NB4 (cell line): ENCODE measurements around the gene KIF9.

ENCODE experiments used
- DNase-seq: peaks from one replicate; pipeline ENCODE4 v3.0.0; 2010; ENCODE audit warnings: low read depth
- H3K4me3 ChIP-seq: one replicate; pipeline ENCODE4 v1.5.1; 2011; ENCODE audit warnings: mild to moderate bottlenecking, low read depth, low read length, moderate library complexity
- MAX ChIP-seq: IDR thresholded peaks from 2 replicates; pipeline ENCODE4 v1.6.1; 2011; ENCODE audit warnings: low read depth, low read length
- MYC ChIP-seq: IDR thresholded peaks from 2 replicates; pipeline ENCODE4 v1.6.1; 2011; ENCODE audit warnings: low read depth, low read length
- POLR2A ChIP-seq: IDR thresholded peaks from 2 replicates; pipeline ENCODE4 v1.6.1; 2011; ENCODE audit warnings: mild to moderate bottlenecking; ENCODE audit not compliant: insufficient read length; ENCODE audit errors: extremely low read depth
- TF ChIP-seq, protein P1 (sequence below): IDR thresholded peaks from one replicate; pipeline ENCODE4 v1.5.1; 2012; ENCODE audit warnings: low read depth, low read length

KIF9 gene

DNA sequence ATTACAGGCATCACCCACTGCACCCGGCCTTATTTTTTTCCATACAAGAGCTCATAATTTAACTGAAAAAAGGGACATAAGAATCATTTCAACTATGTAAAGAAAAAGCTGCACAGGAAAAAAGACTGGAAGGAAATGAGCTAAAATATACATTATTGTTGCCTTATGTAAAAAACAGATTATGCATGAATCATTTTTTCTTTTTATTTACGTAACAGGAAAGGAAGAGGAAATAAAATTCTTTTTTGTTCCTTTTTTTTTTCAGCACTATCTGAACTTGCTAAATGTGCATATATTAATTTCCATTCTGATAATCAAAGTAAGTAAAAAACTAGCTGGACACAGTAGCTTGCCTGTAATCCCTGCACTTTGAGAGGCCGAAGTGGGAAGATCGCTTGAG, 12.1 kb downstream of the KIF9 start:
- TF ChIP-seq POLR2A = no peak
- TF ChIP-seq MAX = no peak
- TF ChIP-seq MYC = no peak
- TF ChIP-seq, protein P1, sequence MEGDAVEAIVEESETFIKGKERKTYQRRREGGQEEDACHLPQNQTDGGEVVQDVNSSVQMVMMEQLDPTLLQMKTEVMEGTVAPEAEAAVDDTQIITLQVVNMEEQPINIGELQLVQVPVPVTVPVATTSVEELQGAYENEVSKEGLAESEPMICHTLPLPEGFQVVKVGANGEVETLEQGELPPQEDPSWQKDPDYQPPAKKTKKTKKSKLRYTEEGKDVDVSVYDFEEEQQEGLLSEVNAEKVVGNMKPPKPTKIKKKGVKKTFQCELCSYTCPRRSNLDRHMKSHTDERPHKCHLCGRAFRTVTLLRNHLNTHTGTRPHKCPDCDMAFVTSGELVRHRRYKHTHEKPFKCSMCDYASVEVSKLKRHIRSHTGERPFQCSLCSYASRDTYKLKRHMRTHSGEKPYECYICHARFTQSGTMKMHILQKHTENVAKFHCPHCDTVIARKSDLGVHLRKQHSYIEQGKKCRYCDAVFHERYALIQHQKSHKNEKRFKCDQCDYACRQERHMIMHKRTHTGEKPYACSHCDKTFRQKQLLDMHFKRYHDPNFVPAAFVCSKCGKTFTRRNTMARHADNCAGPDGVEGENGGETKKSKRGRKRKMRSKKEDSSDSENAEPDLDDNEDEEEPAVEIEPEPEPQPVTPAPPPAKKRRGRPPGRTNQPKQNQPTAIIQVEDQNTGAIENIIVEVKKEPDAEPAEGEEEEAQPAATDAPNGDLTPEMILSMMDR = no peak
- H3K4me3 ChIP-seq = no peak overlapping the region
- no peak for DNase-seq

DNA sequence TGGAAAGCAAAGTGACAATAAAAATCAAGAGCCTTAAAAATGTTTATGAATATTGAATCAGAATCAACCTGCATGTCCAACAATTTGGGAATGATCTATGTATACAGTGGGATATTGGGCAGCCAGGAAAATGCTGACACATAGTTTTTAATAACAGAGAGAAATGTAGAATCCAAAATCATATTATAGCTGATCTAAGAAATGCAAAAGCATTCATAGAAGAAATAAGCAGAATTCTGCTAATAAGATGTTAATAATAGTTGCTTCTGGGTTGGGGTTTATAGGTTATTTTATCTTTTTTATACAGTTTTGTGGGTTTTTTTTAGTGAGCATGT, 15.1 kb downstream of the KIF9 start:
- no peak for TF ChIP-seq MYC
- TF ChIP-seq, protein P1 = no peak
- no peak for TF ChIP-seq POLR2A
- no peak for TF ChIP-seq MAX
- no peak overlapping the region for H3K4me3 ChIP-seq
- DNase-seq = no peak

DNA sequence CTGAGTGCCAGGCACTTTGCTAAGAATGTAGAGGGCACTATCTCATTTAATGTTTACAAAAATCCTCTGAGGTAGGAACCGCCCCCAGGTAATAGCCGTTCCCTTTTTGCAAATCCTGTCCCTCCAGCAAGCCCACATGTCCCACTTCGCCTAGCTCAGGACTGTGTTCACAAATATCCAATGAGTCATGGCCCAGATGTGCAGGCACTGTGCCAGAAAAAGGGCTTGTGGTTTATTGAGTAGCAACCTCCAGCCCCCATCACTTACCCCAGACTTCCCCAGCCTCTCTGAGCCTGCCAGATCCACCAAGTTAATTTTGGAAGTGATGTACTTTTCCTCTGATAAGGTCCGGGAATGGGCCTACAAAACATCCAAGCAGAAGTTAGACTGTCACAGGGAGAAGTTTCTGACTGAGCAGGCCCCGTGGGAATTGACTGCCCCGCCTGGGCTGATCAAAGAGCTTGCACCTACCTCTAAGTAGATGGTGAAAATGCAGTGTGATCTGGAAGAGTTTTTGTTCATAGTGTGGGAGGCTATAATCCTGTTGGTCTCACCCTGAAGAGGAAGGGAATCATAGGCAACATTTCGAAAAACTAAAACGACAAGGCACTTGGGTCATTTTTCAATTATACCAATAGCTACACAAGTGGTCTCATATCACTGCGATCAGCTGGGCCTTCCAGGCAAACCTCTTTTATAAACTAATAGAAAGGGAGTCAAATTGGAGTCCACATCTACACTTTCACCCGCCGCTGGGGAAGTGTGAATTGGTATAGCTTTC, 15.7 kb downstream of the KIF9 start:
- H3K4me3 ChIP-seq = no peak overlapping the region
- TF ChIP-seq MYC = peak; percentile 83
- peak; percentile 65; the same call in 1 of the 2 replicates for TF ChIP-seq MAX
- TF ChIP-seq, protein P1 = no peak
- peak; percentile 96 for DNase-seq

DNA sequence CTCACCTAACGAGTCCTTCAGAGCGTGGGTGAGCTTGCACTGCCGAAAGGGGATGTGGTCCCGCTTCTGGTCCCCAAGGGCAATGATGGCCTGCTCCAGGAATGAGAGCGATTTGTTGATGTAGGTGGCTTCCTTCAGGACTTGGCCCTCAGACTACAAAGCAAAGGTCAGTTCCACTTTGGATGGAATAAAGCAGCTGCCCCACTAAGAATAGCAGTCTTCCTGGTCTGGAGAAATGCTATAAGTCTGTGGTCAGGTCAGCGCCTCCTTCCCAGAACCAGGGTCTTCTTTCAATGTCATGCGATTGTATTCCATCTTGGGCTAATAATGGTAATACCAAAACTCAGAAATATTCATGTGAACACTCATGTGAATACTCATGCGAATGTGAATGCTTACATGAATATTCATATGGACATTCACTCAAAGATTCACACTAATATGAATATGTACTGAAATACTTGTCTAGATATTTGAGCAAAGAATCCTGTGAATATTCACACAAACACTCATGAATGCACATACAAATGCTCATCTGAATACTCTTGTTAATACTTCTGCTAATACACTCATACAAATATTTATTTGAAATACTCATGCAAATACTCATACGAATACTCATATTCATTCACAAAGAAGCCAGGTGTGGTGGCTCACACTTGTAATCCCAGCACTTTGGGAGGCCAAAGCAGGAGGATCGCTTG, 16.7 kb downstream of the KIF9 start:
- H3K4me3 ChIP-seq = no peak overlapping the region
- TF ChIP-seq, protein P1 = no peak
- TF ChIP-seq POLR2A (no peak), MYC (no peak), MAX (no peak)

DNA sequence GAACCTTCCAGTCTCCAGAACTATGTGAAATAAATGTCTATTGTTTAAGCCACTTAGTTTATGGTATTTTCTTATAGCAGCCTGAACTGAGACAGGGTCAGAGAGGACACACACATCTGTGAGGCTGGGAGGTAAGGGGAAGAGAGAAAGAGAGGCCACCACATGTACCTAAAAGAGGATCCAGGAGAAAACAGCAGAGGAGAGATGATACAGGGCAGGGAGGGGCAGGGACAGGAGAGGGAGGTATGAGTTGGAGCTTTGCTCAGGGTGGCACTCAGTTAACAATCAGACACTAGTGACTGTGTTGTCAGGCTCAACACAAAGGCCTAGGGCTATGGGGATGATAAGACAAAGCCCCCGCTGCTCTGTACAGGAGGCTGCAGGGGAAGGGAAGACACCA, 17.6 kb downstream of the KIF9 start:
- no peak for TF ChIP-seq POLR2A
- TF ChIP-seq MAX = no peak
- TF ChIP-seq MYC = no peak
- TF ChIP-seq, protein P1 = no peak
- no peak overlapping the region for H3K4me3 ChIP-seq
- no peak for DNase-seq

More for the DNA sequence above, 16.7 kb downstream of the KIF9 start:
- DNase-seq = no peak
